Measurements from ENCODE around the gene FAT3. TPM values are rescaled to one million over a fixed set of nuclear protein-coding genes. Genes with fewer than 3 reads are reported as not detected.

Gene FAT3
- 1 to 10 TPM; 1.2 to 2.9 (median 2.0) TPM for total RNA-seq
- polyA plus RNA-seq = under 1 TPM in 1 of 3 donors, not detected in 2; 0.23 TPM

DNA sequence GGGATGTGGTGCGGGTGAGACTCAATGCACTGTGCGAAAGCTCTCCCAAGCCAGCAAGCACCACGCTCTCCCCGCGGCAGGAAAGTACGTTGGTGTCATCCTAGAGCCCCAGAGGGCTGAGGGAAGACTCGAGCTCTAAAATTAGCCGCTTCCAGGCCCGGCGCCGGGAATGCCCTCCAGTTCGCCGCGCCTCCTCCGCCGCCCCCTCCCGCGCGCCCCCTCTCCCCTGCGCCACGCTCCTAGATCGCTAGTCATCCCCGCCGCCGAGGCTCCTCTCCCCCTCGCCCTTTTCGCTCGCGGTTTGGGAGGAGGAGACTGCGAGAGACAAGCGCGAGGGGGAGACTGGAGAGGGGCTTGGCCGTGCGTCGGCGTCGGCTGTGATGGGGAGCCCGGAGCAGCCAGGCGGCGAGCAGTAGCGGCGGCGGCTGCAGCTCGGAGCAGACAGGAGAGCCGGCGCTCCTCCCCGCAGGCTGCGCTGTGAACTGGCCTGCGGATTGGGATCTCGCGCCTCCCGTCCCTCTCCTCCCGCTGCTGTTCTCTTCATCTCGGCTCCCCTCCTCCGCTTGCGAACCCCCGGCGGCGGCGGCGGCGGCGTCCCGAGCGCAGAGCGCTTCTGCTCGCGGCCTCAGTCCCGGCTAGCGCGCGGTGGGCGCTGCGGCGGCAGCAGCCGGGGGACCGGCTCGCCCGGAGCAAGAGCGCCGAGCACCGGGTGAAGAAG lies at the start of gene FAT3:
TSS of gene FAT3 (plus strand) at position 412 of the 718 bp plus-strand sequence. CDS start 127,295 bp downstream, outside the sequence.
- WGBS, 2 donors = 2% methylated on average over 82 of the region's 82 CpGs
- Histone ChIP-seq H3K4me3 (peak within 1 kb of the TSS; percentile 29 to 52 (median 48)), H3K4me1 (peaks cover 0 to 39% (median 37%) of the 10 kb centered on the region in 4 donors), H3K36me3 (no peaks in the 10 kb centered on the region), H3K27ac (peak within 1 kb of the TSS in 3 of 4 donors; percentile 43 to 79 (median 61)), H3K27me3 (peaks cover 6 to 95% (median 35%) of the 10 kb centered on the region in 3 donors), H3K9me3 (no peaks in the 10 kb centered on the region)
- intact Hi-C loops (cut with DNase I) = loop anchor here (10.0 kb wide), 1 partner anchor 660 kb away; no protein-coding TSS in a partner anchor
- TF ChIP-seq POLR2AphosphoS5 (IDR thresholded peaks at IDR 0.05) (no peak), POLR2A (IDR thresholded peaks at IDR 0.05) (no peak), EP300 (IDR thresholded peaks at IDR 0.05) (no peak)
- TF ChIP-seq, protein P1, sequence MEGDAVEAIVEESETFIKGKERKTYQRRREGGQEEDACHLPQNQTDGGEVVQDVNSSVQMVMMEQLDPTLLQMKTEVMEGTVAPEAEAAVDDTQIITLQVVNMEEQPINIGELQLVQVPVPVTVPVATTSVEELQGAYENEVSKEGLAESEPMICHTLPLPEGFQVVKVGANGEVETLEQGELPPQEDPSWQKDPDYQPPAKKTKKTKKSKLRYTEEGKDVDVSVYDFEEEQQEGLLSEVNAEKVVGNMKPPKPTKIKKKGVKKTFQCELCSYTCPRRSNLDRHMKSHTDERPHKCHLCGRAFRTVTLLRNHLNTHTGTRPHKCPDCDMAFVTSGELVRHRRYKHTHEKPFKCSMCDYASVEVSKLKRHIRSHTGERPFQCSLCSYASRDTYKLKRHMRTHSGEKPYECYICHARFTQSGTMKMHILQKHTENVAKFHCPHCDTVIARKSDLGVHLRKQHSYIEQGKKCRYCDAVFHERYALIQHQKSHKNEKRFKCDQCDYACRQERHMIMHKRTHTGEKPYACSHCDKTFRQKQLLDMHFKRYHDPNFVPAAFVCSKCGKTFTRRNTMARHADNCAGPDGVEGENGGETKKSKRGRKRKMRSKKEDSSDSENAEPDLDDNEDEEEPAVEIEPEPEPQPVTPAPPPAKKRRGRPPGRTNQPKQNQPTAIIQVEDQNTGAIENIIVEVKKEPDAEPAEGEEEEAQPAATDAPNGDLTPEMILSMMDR (IDR thresholded peaks at IDR 0.05) = no peak
- peak; percentile 68 for DNase-seq

DNA sequence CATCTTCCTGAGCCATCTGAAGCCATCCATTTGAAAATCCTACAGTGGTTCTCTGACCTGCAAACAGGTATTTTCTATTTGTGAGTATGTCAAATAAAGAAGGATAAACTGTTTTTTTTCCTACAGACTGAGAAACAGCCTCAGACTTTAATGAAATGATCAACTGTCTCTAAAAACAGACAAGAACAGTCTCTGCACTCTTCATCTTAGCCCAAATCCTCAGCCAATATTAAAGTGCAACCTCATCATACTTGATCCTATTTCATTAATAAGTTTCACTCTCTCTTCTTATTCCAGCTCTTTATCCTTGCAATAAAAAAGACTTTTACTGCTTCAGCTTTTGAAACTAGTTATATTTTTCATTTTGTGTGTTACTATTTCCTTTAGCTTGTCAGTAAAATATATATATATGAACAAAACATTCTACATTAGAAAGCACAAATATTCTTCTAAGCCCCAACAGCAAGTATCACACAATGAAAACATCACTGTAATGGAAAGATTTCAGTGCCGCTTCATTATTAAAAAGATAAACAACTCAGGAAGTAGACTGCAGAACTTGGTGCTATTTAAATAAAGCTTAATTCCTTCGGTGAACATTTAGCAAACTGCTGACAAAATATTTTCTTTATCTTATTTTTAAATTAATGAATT lies 45.5 kb upstream of the FAT3 start:
- Histone ChIP-seq H3K9me3 (no peaks in the 10 kb centered on the region), H3K27me3 (no peaks in the 10 kb centered on the region), H3K36me3 (no peaks in the 10 kb centered on the region), H3K4me3 (no peak overlapping the region), H3K27ac (no peak overlapping the region), H3K4me1 (no peaks in the 10 kb centered on the region)
- intact Hi-C loops (cut with DNase I) = no loop called here
- no peak for TF ChIP-seq POLR2AphosphoS5 (IDR thresholded peaks at IDR 0.05)
- WGBS, 2 donors = 73 to 89% methylated on average over 2 of the region's 2 CpGs
- no peak for DNase-seq

DNA sequence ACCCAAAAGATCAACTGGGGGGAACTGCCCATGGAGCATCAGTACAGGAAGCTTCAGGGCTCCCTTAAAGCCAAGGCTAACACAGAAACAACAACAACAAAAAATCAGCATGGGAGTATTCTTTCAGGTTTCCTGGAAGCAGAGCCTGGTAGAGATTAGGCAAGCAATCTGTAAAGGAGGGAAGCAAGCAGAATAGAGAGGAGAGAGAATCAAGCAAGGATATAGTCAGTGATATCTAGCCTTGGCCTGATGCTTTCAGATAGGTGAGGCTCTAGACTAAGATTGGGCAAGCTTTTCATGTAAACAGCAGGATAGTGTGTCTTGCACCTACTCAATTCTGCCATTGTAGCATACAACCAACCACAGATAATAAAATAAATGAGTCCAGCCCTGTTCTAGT lies 44.4 kb upstream of the FAT3 start:
- Histone ChIP-seq H3K4me1 (no peaks in the 10 kb centered on the region), H3K9me3 (no peaks in the 10 kb centered on the region), H3K27ac (no peak overlapping the region), H3K4me3 (no peak overlapping the region), H3K27me3 (no peaks in the 10 kb centered on the region), H3K36me3 (no peaks in the 10 kb centered on the region)
- intact Hi-C loops (cut with DNase I) = no loop called here
- no peak for TF ChIP-seq POLR2AphosphoS5 (IDR thresholded peaks at IDR 0.05)
- no peak for TF ChIP-seq POLR2A (IDR thresholded peaks at IDR 0.05)
- no peak for TF ChIP-seq EP300 (IDR thresholded peaks at IDR 0.05)
- TF ChIP-seq, protein P1 (IDR thresholded peaks at IDR 0.05) = no peak
- no peak for DNase-seq

DNA sequence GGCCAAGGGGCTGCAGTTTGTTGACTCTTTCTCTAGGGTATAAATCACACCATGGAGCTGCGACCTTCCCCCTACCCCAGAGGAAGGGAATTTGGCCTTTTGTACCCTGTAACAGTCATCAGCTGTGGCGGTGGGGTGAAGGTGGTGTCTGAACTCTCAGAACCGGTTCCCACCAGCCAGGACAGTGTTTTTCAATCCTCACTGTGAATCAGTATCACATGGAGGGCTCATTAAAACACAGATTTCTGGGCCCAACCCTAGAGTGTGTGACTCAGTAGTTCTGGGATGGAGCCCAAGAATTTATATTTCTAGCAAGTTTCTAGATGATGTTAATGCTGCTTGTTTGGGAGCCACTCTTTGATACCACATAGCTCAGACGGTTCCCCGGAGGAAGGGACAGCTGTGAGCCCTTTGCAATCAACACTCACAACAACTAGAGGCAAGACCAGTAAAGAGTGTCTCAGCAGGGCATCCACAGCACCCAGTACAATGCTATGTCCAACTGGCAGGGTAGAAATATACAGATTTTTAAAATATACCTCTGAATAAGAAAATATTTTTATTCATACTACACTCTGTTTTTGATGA lies 43.9 kb upstream of the FAT3 start:
- H3K27me3 ChIP-seq = no peaks in the 10 kb centered on the region
- no peaks in the 10 kb centered on the region for H3K4me1 ChIP-seq
- TF ChIP-seq, protein P1 (IDR thresholded peaks at IDR 0.05) = no peak
- TF ChIP-seq POLR2AphosphoS5 (IDR thresholded peaks at IDR 0.05) (no peak), POLR2A (IDR thresholded peaks at IDR 0.05) (no peak), EP300 (IDR thresholded peaks at IDR 0.05) (no peak)
- no peak overlapping the region for H3K27ac ChIP-seq
- no peak for DNase-seq
- H3K9me3 ChIP-seq = no peaks in the 10 kb centered on the region
- intact Hi-C loops (cut with DNase I) = no loop called here
- 62 to 75% methylated on average over 5 of the region's 5 CpGs for WGBS, 2 donors
- H3K36me3 ChIP-seq = no peaks in the 10 kb centered on the region
- no peak overlapping the region for H3K4me3 ChIP-seq

DNA sequence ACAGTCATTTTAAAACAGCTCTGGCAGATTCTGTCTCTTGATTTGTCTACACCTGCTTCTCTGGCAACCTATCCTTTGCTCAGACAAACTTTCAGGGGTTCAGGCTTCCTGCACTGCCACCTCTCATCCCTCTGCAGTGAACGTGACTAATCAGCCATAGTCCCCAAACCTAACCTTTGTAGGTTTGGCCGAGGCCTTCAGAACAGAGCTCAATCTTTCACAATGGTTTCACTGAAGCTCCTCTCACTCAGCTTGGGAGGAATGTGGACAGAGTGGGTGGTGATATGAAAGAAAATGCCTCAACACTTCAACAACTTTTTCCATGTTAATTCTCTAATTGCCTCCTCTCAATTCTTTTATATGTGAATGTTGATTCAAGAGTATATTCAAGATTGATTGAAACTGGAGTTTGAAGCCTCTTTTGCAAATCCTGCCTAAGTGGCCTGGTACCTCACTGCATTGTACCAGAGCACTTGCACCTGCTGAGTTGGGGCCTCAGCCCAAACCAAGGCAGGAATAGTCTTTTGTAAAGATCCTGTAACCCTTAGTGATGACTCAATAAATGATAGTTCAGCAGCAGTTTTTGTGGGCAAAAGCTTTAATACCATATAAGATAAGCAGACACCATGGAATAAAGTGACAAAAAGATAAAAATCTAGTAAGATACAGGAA lies 33.9 kb upstream of the FAT3 start:
- Histone ChIP-seq H3K27me3 (no peaks in the 10 kb centered on the region), H3K4me1 (no peaks in the 10 kb centered on the region), H3K9me3 (no peaks in the 10 kb centered on the region), H3K4me3 (no peak overlapping the region), H3K27ac (no peak overlapping the region), H3K36me3 (no peaks in the 10 kb centered on the region)
- WGBS, 2 donors = 62 to 72% methylated on average over 2 of the region's 2 CpGs
- TF ChIP-seq POLR2AphosphoS5 (IDR thresholded peaks at IDR 0.05) (no peak), EP300 (IDR thresholded peaks at IDR 0.05) (no peak), POLR2A (IDR thresholded peaks at IDR 0.05) (no peak)
- TF ChIP-seq, protein P1 (IDR thresholded peaks at IDR 0.05) = no peak
- intact Hi-C loops (cut with DNase I) = no loop called here
- DNase-seq = no peak

All from sigmoid colon (tissue), 7 donors.